HCT116 (cell line): ENCODE data around the gene RTN4RL1. TPM values are rescaled to one million over a fixed set of nuclear protein-coding genes. Genes with fewer than 3 reads are reported as not detected.

ENCODE experiments used
- ATAC-seq: fragments of 200-7000 bp; cut with Tn5 transposase; 2 replicates; pipeline ENCODE4 v1.9.1; 2020; ENCODE audit warnings: mild to moderate bottlenecking, moderate library complexity
- BruUV-seq: library from RNA; stranded (reverse); fragments of 400-500 nt; replicated peaks from 2 replicates; lab custom pipeline; 2021; lab: Mats Ljungman, UMichigan
- CTCF ChIA-PET: fragments of 300-600 bp; sonication (Branson Sonifier 250); formaldehyde crosslinking; loops from one replicate; lab custom pipeline; 2021; ENCODE audit warnings: antibody characterized with exemption; lab: Charles Lee
- POLR2A ChIA-PET: fragments of 300-600, 350-600 bp; sonication (Branson Sonifier 250); formaldehyde crosslinking; loops from one replicate; lab custom pipeline; 2021; ENCODE audit warnings: antibody characterized with exemption; lab: Charles Lee
- RAD21 ChIA-PET, 2 experiments: fragments of 300-600 bp; sonication (Branson Sonifier 250); formaldehyde crosslinking; loops; one replicate each; lab custom pipeline; 2023; ENCODE audit warnings: low total read pairs in 2 of 2; ENCODE audit not compliant: uncharacterized antibody in 2 of 2, unreplicated experiment in 2 of 2, low non-redundant PET in 1 of 2; lab: Charles Lee
- DNase-seq: peaks from one replicate; pipeline ENCODE4 v3.0.0-alpha.2; 2010; ENCODE audit warnings: low read depth, low spot score
- H2AFZ ChIP-seq: fragments of 200-600 bp; shearing (Covaris generic), sonication (generic); 2 replicates; pipeline ENCODE4 v1.6.1; 2017; ENCODE audit warnings: low read depth, mixed run types, mixed read lengths, antibody characterized with exemption, low read length; ENCODE audit not compliant: poor library complexity, severe bottlenecking
- H3K27ac ChIP-seq: 2 replicates; pipeline ENCODE4 v1.5.1; 2012; ENCODE audit warnings: low read depth, low read length
- H3K27me3 ChIP-seq: fragments of 200-600 bp; sonication (generic); 2 replicates; pipeline ENCODE4 v1.6.1; 2016; ENCODE audit warnings: mixed run types, low read length, mixed read lengths; ENCODE audit not compliant: insufficient read depth
- H3K36me3 ChIP-seq, 2 experiments: fragments of 200-500 bp in 1 of 2; fragments of 200-600 bp in 1 of 2; sonication (Bioruptor generic) in 1 of 2; sonication (generic) in 1 of 2; 2 replicates each; pipeline versions ENCODE4 v1.5.1 to v1.6.1; 2014 to 2016; ENCODE audit warnings: low read length in 2 of 2, inconsistent platforms in 1 of 2, mixed read lengths in 1 of 2, mixed run types in 1 of 2; ENCODE audit not compliant: insufficient read depth in 2 of 2, control insufficient read depth in 1 of 2
- H3K4me1 ChIP-seq, 2 experiments: fragments of 200-600 bp in 1 of 2; sonication (generic) in 1 of 2; 2 replicates each; pipeline versions ENCODE4 v1.5.1 to v1.6.1; 2012 to 2017; ENCODE audit warnings: low read length in 2 of 2, inconsistent platforms in 1 of 2, mild to moderate bottlenecking in 1 of 2, mixed read lengths in 1 of 2, mixed run types in 1 of 2, moderate library complexity in 1 of 2; ENCODE audit not compliant: insufficient read depth in 2 of 2, control insufficient read depth in 1 of 2
- H3K4me2 ChIP-seq: fragments of 200-600 bp; sonication (generic); 2 replicates; pipeline ENCODE4 v1.6.1; 2017; ENCODE audit warnings: mixed run types, low read length, mixed read lengths
- H3K4me3 ChIP-seq, 2 experiments: fragments of 200-600 bp in 1 of 2; sonication (generic) in 1 of 2; replicated peaks in 1 of 2; 2 replicates each; pipeline ENCODE4 v1.5.1; 2011 to 2016; ENCODE audit warnings: low read length in 2 of 2, control low read depth in 1 of 2, low read depth in 1 of 2, mild to moderate bottlenecking in 1 of 2, mixed read lengths in 1 of 2, mixed run types in 1 of 2
- H3K79me2 ChIP-seq: fragments of 200-600 bp; sonication (generic); 2 replicates; pipeline ENCODE4 v1.6.1; 2017; ENCODE audit warnings: mild to moderate bottlenecking, mixed run types, low read length, moderate library complexity, mixed read lengths; ENCODE audit not compliant: insufficient read depth
- H3K9ac ChIP-seq: fragments of 200-600 bp; sonication (generic); 2 replicates; pipeline ENCODE4 v1.6.1; 2016; ENCODE audit warnings: low read length, mixed read lengths
- H3K9me2 ChIP-seq: fragments of 200-600 bp; sonication (generic), shearing (Covaris generic); 2 replicates; pipeline ENCODE4 v1.6.1; 2017; ENCODE audit warnings: mixed run types, mild to moderate bottlenecking, moderate library complexity; ENCODE audit not compliant: insufficient read depth
- H3K9me3 ChIP-seq, 2 experiments: fragments of 200-500 bp in 1 of 2; fragments of 200-600 bp in 1 of 2; sonication (Bioruptor generic) in 1 of 2; sonication (generic) in 1 of 2; 2 replicates each; pipeline ENCODE4 v1.6.1; 2014 to 2017; ENCODE audit warnings: low read length in 2 of 2, mixed read lengths in 2 of 2, inconsistent platforms in 1 of 2, low read depth in 1 of 2, mild to moderate bottlenecking in 1 of 2, mixed run types in 1 of 2, moderate library complexity in 1 of 2; ENCODE audit not compliant: control insufficient read depth in 1 of 2, insufficient read depth in 1 of 2
- H4K20me1 ChIP-seq: fragments of 200-600 bp; sonication (generic), shearing (Covaris generic); 2 replicates; pipeline ENCODE4 v1.6.1; 2017; ENCODE audit warnings: mixed run types, mild to moderate bottlenecking, moderate library complexity; ENCODE audit not compliant: insufficient read depth
- EGR1 ChIP-seq: IDR thresholded peaks from 2 replicates; pipeline ENCODE4 v1.6.1; 2012; ENCODE audit warnings: low read depth
- ELF1 ChIP-seq: IDR thresholded peaks from 2 replicates; pipeline ENCODE4 v1.6.1; 2012; ENCODE audit warnings: low read depth, borderline replicate concordance
- JUND ChIP-seq: IDR thresholded peaks from 2 replicates; pipeline ENCODE4 v1.6.1; 2012
- POLR2A ChIP-seq: IDR thresholded peaks from 2 replicates; pipeline ENCODE4 v1.7.0; 2011; ENCODE audit warnings: borderline replicate concordance; ENCODE audit not compliant: insufficient read depth, insufficient read length; ENCODE audit errors: extremely low read depth
- POLR2AphosphoS5 ChIP-seq: IDR thresholded peaks from 2 replicates; pipeline ENCODE4 v1.6.1; 2011; ENCODE audit warnings: mild to moderate bottlenecking, low read depth, low read length, moderate library complexity
- RAD21 ChIP-seq: IDR thresholded peaks from 2 replicates; pipeline ENCODE4 v1.6.1; 2012; ENCODE audit warnings: low read depth, mild to moderate bottlenecking
- SP1 ChIP-seq: IDR thresholded peaks from 2 replicates; pipeline ENCODE4 v1.6.1; 2012; ENCODE audit warnings: low read depth
- SRF ChIP-seq: IDR thresholded peaks from 2 replicates; pipeline ENCODE4 v1.6.1; 2012; ENCODE audit warnings: low read depth
- YY1 ChIP-seq: IDR thresholded peaks from 2 replicates; pipeline ENCODE4 v1.6.1; 2011; ENCODE audit warnings: low read length, low read depth, moderate library complexity, mild to moderate bottlenecking; ENCODE audit not compliant: insufficient replicate concordance; ENCODE audit errors: extremely low read depth
- intact Hi-C: fragments of 100-400 bp; cut with micrococcal nuclease; formaldehyde crosslinking; loops from 2 replicates; pipeline ENCODE4 v1.10.0; 2022
- total RNA-seq: library from RNA; stranded (reverse); gene quantifications from one replicate; pipeline ENCODE4 v1.2.1, GENCODE V29; 2021; ENCODE audit not compliant: unreplicated experiment
- TF ChIP-seq, protein P1 (sequence below): IDR thresholded peaks from 2 replicates; pipeline ENCODE4 v1.6.1; 2012; ENCODE audit warnings: low read depth

RTN4RL1 gene
- total RNA-seq, 1 experiment from 2014 or later, result 3.7 TPM

DNA sequence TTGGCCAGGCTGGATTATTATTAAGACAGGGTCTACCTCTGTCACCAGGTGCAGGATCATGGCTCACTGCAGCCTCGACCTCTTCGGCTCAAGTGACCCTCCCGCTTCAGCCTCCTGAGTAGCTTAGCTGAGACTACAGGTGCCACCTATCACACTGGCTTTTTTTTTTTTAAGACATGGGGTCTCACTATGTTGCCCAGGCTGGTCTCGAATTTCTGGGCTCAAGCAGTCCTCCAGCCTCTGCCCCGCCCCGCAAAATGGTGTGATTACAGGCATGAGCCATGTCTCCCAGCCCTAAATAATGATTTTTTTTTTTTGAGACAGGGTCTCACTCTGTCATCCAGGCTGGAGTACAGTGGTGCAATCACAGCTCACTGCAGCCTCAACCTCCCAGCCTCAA, 22.5 kb upstream of the RTN4RL1 start:
- H3K27ac ChIP-seq, result no peak overlapping the region
- H2AFZ ChIP-seq, result no peak overlapping the region
- H3K36me3 ChIP-seq, result 0 out of 4 replicates have a peak, but pooled peaks cover 0 to 3% of the 10 kb centered on the region in 2 experiments
- H3K27me3 ChIP-seq, result no peaks in the 10 kb centered on the region
- no peaks in the 10 kb centered on the region for H4K20me1 ChIP-seq
- ATAC-seq (no peak), DNase-seq (no peak)
- RAD21 ChIA-PET, result no interaction called here
- no peak overlapping the region for H3K9ac ChIP-seq
- H3K4me1 ChIP-seq, result peaks cover 22 to 51% of the 10 kb centered on the region in 2 experiments
- POLR2A ChIA-PET, result no interaction called here
- no TSS peak for BruUV-seq
- intact Hi-C loops, result no loop called here
- TF ChIP-seq POLR2AphosphoS5, result no peak
- TF ChIP-seq POLR2A, result no peak
- TF ChIP-seq SP1, result no peak
- no peak for TF ChIP-seq SRF
- no peak for TF ChIP-seq JUND
- TF ChIP-seq YY1, result no peak
- TF ChIP-seq ELF1, result no peak
- TF ChIP-seq RAD21, result no peak
- TF ChIP-seq EGR1, result no peak
- H3K4me2 ChIP-seq, result no peak overlapping the region
- H3K4me3 ChIP-seq, result no peak overlapping the region
- CTCF ChIA-PET, result no interaction called here
- H3K9me2 ChIP-seq, result no peaks in the 10 kb centered on the region
- no peaks in the 10 kb centered on the region for H3K9me3 ChIP-seq
- peaks cover 16% of the 10 kb centered on the region; the same call in 1 of the 2 replicates for H3K79me2 ChIP-seq

DNA sequence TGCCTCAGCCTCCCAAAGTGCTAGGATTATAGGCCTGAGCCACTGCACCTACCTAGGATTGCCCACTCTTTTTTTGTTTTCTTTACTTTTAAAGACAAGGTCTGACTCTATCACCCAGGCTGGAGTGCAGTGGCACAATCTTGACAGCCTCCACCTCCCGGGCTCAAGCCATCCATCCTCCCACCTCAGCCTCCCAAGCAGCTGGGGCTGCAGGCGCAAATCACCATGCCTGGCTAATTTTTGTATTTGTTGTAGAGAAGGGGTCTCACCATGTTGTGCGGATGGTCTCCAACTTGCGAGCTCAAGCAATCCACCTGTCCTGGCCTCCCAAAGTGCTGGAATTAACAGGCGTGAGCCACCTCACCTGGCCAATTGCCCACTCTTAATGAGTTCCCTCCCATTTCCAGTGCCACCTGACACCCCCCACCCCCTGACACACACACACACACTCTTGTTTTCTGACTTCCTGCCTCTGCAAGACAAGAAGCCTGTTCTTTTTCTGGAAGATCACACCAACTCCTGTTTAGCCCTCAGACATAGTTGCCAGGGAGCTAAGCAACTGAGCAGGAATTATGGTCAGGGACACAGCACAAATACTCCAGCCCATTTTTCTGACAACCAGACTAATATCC, 19.2 kb upstream of the RTN4RL1 start:
- Histone ChIP-seq H3K4me1 (peaks cover 25 to 45% of the 10 kb centered on the region in 2 experiments), H3K36me3 (0 out of 4 replicates have a peak, but pooled peaks cover 0 to 3% of the 10 kb centered on the region in 2 experiments), H3K27me3 (no peaks in the 10 kb centered on the region), H4K20me1 (no peaks in the 10 kb centered on the region), H3K27ac (no peak overlapping the region), H3K4me3 (no peak overlapping the region), H3K9me3 (no peaks in the 10 kb centered on the region), H2AFZ (no peak overlapping the region), H3K9ac (no peak overlapping the region), H3K79me2 (peaks cover 20% of the 10 kb centered on the region; the same call in 1 of the 2 replicates), H3K9me2 (no peaks in the 10 kb centered on the region), H3K4me2 (0 out of 2 replicates have a peak overlapping the region, but pooled peaks have one; percentile 13)
- TF ChIP-seq, protein P1, sequence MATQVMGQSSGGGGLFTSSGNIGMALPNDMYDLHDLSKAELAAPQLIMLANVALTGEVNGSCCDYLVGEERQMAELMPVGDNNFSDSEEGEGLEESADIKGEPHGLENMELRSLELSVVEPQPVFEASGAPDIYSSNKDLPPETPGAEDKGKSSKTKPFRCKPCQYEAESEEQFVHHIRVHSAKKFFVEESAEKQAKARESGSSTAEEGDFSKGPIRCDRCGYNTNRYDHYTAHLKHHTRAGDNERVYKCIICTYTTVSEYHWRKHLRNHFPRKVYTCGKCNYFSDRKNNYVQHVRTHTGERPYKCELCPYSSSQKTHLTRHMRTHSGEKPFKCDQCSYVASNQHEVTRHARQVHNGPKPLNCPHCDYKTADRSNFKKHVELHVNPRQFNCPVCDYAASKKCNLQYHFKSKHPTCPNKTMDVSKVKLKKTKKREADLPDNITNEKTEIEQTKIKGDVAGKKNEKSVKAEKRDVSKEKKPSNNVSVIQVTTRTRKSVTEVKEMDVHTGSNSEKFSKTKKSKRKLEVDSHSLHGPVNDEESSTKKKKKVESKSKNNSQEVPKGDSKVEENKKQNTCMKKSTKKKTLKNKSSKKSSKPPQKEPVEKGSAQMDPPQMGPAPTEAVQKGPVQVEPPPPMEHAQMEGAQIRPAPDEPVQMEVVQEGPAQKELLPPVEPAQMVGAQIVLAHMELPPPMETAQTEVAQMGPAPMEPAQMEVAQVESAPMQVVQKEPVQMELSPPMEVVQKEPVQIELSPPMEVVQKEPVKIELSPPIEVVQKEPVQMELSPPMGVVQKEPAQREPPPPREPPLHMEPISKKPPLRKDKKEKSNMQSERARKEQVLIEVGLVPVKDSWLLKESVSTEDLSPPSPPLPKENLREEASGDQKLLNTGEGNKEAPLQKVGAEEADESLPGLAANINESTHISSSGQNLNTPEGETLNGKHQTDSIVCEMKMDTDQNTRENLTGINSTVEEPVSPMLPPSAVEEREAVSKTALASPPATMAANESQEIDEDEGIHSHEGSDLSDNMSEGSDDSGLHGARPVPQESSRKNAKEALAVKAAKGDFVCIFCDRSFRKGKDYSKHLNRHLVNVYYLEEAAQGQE, result no peak
- peak; percentile 5; the same call in 1 of the 2 replicates for TF ChIP-seq POLR2AphosphoS5
- CTCF ChIA-PET, result interaction anchor here (0.8 to 1.8 kb wide), 2 partner anchors 10 to 200 kb away, joined by 3 to 7 read pairs; no protein-coding TSS in a partner anchor
- no TSS peak for BruUV-seq
- intact Hi-C loops, result no loop called here
- RAD21 ChIA-PET, result no interaction called here
- DNase-seq (no peak), ATAC-seq (no peak)
- POLR2A ChIA-PET, result no interaction called here
